ENCODE measurements around the gene ADAMTS14. TPM values are rescaled to one million over a fixed set of nuclear protein-coding genes. Genes with fewer than 3 reads are reported as not detected.

The ADAMTS14 gene
- polyA plus RNA-seq, 3 donors = 0.05 TPM; not detected in 2

DNA sequence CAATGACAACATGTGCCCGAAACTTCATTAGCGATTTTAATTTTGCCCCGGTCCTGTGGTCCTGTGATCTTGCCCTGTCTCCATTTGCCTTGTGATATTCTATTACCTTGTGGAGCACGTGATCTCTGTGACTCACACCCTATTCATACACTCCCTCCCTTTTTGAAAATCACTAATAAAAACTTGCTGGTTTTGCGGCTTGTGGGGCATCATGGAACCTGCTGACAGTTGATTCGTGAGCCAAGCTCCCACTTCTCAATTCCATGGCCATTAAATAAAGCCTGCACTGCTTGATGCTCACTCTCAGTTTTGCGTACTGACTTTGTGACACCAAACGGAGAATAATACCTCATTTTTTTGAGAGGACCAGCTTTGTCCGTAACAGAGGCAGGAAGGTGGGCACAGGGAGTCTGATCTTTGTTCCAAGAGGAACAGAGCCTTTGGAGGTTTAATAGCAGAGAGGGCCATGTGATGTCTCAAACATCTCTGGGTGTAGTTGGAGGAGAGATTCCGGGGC is 3.8 kb upstream of the ADAMTS14 start:
- H3K4me1 ChIP-seq (ENCODE audit: control insufficient read depth in 1 of 2, insufficient read depth in 2 of 2, low read length in 2 of 2) = peaks cover 2 to 9% of the 10 kb centered on the region in 2 donors
- TF ChIP-seq, protein P1, sequence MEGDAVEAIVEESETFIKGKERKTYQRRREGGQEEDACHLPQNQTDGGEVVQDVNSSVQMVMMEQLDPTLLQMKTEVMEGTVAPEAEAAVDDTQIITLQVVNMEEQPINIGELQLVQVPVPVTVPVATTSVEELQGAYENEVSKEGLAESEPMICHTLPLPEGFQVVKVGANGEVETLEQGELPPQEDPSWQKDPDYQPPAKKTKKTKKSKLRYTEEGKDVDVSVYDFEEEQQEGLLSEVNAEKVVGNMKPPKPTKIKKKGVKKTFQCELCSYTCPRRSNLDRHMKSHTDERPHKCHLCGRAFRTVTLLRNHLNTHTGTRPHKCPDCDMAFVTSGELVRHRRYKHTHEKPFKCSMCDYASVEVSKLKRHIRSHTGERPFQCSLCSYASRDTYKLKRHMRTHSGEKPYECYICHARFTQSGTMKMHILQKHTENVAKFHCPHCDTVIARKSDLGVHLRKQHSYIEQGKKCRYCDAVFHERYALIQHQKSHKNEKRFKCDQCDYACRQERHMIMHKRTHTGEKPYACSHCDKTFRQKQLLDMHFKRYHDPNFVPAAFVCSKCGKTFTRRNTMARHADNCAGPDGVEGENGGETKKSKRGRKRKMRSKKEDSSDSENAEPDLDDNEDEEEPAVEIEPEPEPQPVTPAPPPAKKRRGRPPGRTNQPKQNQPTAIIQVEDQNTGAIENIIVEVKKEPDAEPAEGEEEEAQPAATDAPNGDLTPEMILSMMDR (IDR thresholded peaks at IDR 0.05) = no peak
- peaks cover 15 to 17% of the 10 kb centered on the region in 2 donors for H3K27me3 ChIP-seq (ENCODE audit: control insufficient read depth in 2 of 2, insufficient read depth in 2 of 2, low read length in 2 of 2)
- H3K4me2 ChIP-seq (replicated peaks; ENCODE audit: extremely low read depth, low read length, poor library complexity, severe bottlenecking) = no peak overlapping the region
- Mint-ChIP-seq H3K27ac (no peak overlapping the region), H3K36me3 (no peaks in the 10 kb centered on the region), H3K4me1 (peaks cover 8% of the 10 kb centered on the region), H3K9me3 (peaks cover 0 to 17% (median 5%) of the 10 kb centered on the region in 7 donors), H3K27me3 (ENCODE audit: low read depth in 3 of 3) (peaks cover 18 to 31% (median 26%) of the 10 kb centered on the region in 3 donors), H3K4me3 (no peak overlapping the region)
- no peaks in the 10 kb centered on the region for H3K9me3 ChIP-seq (replicated peaks in 1 of 2; ENCODE audit: control insufficient read depth in 1 of 2, insufficient read depth in 1 of 2, low read length in 2 of 2)
- no peaks in the 10 kb centered on the region for H3K36me3 ChIP-seq (replicated peaks in 1 of 2; ENCODE audit: control insufficient read depth in 1 of 2, insufficient read depth in 2 of 2, low read length in 2 of 2)
- H3K4me3 ChIP-seq (replicated peaks in 1 of 3; ENCODE audit: low read depth in 2 of 3, low read length in 3 of 3) = no peak overlapping the region
- H3K27ac ChIP-seq (ENCODE audit: low read depth in 1 of 2, low read length in 2 of 2) = no peak overlapping the region
- 99% methylated on average over 10 of the region's 10 CpGs for WGBS (ENCODE audit: insufficient coverage)
- no peaks in the 10 kb centered on the region for H4K20me1 ChIP-seq (ENCODE audit: insufficient read depth, low read length)
- intact Hi-C loops (cut with micrococcal nuclease) = no loop called here
- H2AFZ ChIP-seq (ENCODE audit: insufficient read depth, low read depth, low read length, poor library complexity, severe bottlenecking) = no peak overlapping the region
- no peaks in the 10 kb centered on the region for H3K79me2 ChIP-seq (ENCODE audit: insufficient read depth, low read length)
- no peak for DNase-seq
- H3K9ac ChIP-seq (ENCODE audit: insufficient read depth, low read length, poor library complexity, severe bottlenecking) = no peak overlapping the region

GRCh38 chr10:70669015-70669414 is 3.3 kb upstream of the ADAMTS14 start:
- no peak overlapping the region for H3K27ac ChIP-seq (ENCODE audit: low read depth in 1 of 2, low read length in 2 of 2)
- H3K27me3 Mint-ChIP-seq (ENCODE audit: low read depth in 3 of 3) = peaks cover 23 to 36% (median 30%) of the 10 kb centered on the region in 3 donors
- no peaks in the 10 kb centered on the region for H3K79me2 ChIP-seq (ENCODE audit: insufficient read depth, low read length)
- H3K9me3 ChIP-seq (replicated peaks in 1 of 2; ENCODE audit: control insufficient read depth in 1 of 2, insufficient read depth in 1 of 2, low read length in 2 of 2) = no peaks in the 10 kb centered on the region
- TF ChIP-seq, protein P1 (IDR thresholded peaks at IDR 0.05) = no peak
- H3K9ac ChIP-seq (ENCODE audit: insufficient read depth, low read length, poor library complexity, severe bottlenecking) = no peak overlapping the region
- H3K9me3 Mint-ChIP-seq = peaks cover 0 to 16% (median 5%) of the 10 kb centered on the region in 7 donors
- H3K27ac Mint-ChIP-seq = no peak overlapping the region
- intact Hi-C loops (cut with micrococcal nuclease) = no loop called here
- no peak overlapping the region for H2AFZ ChIP-seq (ENCODE audit: insufficient read depth, low read depth, low read length, poor library complexity, severe bottlenecking)
- H3K36me3 Mint-ChIP-seq = no peaks in the 10 kb centered on the region
- peaks cover 2 to 9% of the 10 kb centered on the region in 2 donors for H3K4me1 ChIP-seq (ENCODE audit: control insufficient read depth in 1 of 2, insufficient read depth in 2 of 2, low read length in 2 of 2)
- DNase-seq = no peak
- no peak overlapping the region for H3K4me3 Mint-ChIP-seq
- H4K20me1 ChIP-seq (ENCODE audit: insufficient read depth, low read length) = no peaks in the 10 kb centered on the region
- no peak overlapping the region for H3K4me3 ChIP-seq (replicated peaks in 1 of 3; ENCODE audit: low read depth in 2 of 3, low read length in 3 of 3)
- no peaks in the 10 kb centered on the region for H3K36me3 ChIP-seq (replicated peaks in 1 of 2; ENCODE audit: control insufficient read depth in 1 of 2, insufficient read depth in 2 of 2, low read length in 2 of 2)
- H3K4me1 Mint-ChIP-seq = peaks cover 8% of the 10 kb centered on the region
- H3K4me2 ChIP-seq (replicated peaks; ENCODE audit: extremely low read depth, low read length, poor library complexity, severe bottlenecking) = no peak overlapping the region
- H3K27me3 ChIP-seq (ENCODE audit: control insufficient read depth in 2 of 2, insufficient read depth in 2 of 2, low read length in 2 of 2) = peaks cover 16 to 17% of the 10 kb centered on the region in 2 donors
